ENCODE data around the gene FAM163B.

FAM163B gene

GRCh38 chr9:133580419-133580738 is 28.8 kb downstream of the FAM163B start:
- no peak for DNase-seq

DNA sequence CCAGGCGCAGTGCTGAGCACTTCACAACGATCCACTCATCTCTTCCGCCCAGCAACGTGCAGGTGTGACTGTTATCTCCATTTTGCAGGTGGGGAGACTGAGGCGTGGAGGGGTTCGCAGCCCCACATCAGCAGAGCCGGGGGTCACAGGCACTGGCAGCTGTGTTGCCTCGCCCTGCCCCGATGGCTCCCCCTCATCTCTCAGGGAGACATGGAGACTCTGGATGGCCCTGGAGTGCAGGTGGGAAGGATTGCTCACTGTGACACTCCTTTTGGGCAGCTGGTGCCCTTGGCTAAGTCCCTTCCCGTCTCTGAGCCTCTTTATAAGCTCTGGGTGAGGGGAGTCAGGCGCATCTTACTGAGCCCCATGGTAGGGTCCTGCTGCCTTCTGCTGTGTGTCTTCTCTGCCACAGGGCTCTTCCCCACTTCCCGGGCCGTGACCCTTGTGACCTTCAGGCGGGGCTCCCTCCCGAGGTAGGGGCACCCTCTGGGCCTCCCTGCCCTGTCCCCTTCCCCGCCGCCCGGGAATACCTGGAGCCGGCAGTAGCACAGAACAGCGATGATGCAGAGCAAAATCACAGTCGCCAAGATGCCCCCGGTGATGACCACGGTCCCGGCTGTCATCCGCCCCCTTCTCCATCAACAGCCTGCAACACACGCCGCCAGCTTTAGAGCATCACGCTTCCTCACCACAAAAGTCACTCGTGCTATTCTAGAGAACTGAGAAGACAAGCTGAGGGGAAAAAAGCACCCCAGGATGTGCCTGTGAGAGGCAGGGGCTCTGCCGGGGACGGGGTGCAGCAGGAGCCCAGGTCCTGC is 29.4 kb downstream of the FAM163B start:
- DNase-seq: no peak

DNA sequence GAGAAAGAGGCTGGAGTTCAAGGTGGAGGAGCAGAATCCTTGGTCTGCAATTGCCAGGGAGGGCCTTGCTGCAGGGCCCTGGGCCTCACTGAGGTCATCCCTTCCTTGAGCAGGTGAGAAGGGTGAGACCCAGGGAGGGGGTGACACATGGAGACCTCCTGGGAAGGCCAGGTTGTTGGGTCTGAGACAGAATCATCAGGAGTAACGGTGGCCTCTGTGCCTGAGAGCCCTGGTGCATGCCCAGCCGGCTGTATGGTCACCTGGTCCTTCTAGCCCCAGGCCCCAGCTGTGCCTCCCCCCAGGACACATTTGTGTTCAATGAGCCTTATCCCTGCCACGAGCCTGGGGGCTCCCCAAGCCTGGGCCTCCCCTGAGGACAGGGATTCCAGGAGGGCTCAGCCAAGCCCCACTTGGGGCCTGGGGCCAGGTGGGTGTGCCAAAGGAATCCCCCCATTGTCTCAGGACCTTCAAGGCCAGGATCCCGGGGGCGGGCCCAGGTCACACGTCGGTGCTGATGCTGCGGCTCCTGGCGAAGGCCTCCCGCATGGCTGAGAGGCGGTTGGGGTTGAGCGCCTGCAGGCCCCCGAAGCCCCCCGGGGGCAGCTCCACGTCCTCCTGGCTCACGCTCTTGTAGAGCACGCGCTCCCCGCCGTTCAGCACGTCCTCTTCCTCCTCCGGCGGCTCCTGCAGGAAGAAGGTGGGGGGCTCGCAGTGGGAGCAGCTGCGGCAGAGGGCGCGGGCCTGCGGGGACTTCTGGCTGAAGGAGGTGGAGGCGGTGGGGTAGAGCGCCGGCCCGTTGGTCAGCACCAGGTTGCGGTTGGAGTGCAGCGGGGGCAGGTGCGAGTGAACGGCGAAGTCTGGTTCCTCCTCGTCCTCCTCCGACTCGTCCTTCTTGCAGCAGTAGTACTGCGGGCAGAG is 30.4 kb downstream of the FAM163B start:
- no peak for DNase-seq

GRCh38 chr9:133577737-133578112 is 31.5 kb downstream of the FAM163B start:
- DNase-seq: no peak

DNA sequence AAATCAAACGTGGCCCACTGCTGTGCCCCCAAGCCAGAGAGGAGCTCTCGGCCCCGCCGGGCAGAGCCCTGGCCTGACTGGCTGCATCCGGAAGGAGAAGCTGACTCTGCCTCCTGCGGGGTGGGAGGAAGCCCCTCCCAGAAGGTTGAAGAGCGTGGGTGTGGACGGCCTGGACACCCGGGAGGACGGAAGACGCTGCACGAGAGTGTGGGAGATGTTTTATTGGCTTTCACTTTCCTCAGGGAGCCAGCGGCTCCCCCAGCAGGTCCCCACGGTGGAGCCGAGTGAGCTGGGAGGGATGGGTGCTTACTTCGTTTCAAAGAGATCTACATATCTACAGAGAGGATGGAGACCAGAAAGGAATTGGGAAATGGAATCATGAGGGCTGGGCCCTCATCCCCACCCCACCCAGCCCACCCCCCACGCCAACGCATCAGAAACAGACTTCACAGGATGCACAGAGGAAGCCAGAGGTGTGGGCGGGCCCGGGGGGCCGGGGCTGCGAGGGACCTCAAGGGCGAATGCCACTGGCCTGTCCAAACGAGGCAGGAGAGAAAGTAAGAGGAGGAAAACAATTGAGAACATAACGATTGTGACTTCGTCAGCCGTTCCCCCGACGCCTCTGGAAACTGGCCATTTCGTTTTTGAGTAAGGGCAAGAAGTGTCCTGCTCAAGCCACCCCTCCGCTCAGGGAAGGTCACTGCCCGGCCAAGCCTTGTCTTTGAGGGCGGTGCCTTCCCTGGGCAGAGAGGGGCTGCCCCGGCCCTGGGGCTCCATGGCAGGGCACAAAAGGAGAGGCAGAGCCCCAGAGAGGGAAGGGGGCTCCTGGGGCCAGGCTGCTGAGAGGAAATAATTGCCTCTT is 32.1 kb downstream of the FAM163B start:
- DNase-seq: no peak

DNA sequence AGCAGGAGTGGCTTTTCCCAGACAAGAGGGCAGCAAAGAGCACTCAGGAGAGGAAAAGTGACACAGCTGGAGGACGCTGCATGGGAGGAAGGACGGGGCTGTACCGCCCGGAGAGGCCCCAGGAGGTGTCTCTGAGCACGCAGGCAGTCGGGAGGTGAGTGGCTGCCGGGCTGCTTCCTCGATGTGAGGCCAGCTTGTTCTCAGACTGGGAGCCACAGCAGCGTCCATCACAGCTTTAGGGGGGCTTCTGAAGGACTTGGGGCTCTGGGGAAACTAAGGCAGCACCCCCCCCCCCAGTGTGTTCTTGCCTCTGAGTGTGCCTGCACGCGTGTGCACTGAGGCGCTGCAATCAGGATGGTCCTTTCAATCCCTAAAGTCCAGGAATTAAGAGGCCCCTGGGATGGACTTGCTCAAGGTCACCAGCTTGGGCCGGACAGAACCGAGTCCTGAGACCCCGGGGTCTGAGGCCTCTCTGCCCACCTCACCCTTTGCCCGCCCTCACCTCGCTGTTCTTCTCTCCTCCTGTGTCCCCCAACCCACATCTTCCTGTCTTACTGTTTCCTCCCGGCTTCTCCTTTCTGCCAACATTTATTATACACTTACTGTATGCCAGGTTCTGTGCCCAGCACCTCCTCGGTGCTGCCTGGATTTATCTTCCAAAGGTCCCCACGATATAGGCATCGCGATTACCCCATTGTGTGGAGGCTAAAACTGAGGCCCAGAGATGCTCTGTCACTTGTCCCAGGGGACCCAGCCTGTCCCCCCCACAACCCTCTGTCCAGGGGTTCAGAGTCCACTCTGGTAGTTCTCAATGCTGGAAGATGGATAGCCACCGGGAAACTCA is 32.9 kb downstream of the FAM163B start:
- no peak for DNase-seq

DNA sequence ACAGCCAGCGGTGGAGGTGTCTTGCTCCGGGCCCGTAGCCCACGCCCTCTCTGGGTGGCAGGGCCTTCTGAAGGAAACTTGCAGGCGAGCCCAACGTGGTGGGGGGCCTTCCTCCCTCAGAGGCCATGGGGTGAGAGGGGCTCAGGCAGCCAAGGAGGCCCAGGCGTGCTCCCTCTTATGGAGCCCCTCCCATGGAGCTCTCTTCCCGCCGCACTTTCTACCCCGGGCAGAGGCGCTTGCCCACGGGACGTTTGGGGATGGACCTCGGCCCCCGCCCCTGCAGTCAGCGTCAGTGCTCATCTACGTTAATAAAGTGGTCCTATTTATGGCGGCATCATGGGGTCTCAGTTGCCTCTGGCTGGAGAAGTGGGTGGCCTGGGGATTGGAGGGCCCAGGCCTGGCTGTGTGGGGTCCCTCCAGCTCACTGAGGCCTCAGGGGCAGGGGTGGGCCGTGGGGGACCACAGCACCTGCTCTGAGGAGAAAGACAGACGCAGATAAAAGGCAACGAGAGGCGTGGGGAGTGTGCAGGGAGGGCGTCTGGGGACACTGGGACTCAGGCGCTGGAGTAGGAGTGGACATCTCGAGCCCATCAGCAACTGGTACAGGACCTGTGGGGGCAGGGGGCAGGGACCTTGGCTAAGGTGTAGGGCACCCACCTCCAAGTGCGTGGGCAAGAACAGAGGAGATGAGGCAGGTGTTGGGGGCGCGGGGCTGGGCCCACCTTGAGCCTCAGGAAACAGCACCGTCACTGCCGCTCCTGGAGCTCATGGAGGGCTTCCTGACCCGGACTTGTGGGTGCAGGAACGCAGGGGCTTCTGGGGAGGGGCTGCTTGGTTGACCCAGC is 33.8 kb downstream of the FAM163B start:
- no peak for DNase-seq

GRCh38 chr9:133574771-133575170 is 34.4 kb downstream of the FAM163B start:
- no peak for DNase-seq

DNA sequence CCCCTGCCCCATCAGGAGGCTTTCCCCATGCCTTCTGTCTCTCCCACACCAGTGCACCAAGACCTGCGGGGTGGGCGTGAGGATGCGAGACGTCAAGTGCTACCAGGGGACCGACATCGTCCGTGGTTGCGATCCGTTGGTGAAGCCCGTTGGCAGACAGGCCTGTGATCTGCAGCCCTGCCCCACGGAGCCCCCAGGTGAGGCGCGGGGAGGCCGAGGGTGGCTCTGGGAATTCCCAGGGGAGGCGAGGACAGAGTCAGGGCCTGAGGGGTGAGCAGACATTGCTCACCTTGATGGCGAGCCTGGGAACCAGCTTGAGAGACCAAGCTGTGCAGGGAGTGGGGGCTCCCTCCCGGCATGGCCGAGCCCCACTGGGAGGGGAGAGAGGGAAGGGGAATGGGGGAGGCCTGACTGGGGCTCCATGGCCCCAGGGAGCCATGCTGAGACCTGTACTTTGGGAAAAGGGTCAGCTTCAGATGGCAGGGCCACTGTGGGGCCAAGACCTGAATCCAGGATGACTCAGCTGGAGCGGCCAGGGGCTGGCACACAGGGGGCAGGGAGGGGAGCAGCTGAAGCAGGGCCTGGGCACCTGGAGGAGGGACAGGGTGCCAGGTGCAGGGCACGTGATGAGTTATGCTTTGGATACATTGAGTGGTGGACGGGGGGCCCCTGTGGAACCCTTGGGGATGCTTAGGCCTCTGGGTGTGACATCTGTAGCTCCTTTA is 35.2 kb downstream of the FAM163B start:
- no peak for DNase-seq

GRCh38 chr9:133572821-133573361 is 36.3 kb downstream of the FAM163B start:
- DNase-seq: no peak

GRCh38 chr9:133571896-133572595 is 37.1 kb downstream of the FAM163B start:
- DNase-seq: no peak

DNA sequence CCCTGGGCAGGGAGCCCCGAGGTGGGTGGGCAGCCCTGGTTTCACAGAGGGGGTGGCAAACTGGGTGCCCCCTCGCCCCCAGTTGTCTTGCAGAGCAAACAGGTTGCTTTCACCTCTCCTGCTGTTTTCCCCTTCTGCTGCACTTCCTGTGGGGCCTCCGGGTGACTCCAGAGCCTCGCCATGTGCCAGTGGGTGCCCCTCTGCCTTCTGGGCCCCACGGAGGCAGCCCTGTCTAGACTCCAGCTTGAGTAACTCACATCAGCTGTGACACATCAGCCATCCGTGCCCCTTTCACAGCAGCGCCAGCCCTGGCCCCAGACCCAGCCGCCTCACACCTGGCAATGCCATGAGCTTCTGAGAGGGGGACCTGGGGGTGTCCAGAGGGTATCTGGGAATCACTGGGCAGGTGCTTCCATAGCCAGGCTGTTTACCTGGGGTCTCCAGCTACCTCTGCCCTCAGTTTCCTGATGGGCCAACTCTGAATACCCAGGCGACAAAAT is 37.7 kb downstream of the FAM163B start:
- no peak for DNase-seq

DNA sequence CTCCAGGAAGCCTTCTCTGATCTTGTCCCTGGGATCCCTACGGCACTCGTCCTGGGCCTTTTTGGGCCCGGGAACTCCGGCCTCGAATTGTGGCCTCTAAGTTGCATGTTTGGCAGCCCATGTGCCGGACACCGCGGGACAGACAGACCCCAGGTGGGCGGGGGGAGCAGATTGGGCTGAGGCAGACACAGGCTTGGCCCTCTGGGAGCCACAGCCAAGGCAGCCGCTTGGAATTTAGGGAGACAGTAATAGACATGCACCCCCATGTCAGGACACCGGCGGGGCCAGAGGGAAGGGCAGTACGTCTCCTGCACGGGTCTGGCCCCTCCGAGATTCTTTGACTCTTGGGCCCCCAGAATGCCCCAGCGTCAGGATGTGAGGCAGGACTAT is 38.5 kb downstream of the FAM163B start:
- no peak for DNase-seq

- DNase-seq: no peak
Observed at GRCh38 chr9:133569891-133570690, 39.1 kb downstream of the FAM163B start.

DNA sequence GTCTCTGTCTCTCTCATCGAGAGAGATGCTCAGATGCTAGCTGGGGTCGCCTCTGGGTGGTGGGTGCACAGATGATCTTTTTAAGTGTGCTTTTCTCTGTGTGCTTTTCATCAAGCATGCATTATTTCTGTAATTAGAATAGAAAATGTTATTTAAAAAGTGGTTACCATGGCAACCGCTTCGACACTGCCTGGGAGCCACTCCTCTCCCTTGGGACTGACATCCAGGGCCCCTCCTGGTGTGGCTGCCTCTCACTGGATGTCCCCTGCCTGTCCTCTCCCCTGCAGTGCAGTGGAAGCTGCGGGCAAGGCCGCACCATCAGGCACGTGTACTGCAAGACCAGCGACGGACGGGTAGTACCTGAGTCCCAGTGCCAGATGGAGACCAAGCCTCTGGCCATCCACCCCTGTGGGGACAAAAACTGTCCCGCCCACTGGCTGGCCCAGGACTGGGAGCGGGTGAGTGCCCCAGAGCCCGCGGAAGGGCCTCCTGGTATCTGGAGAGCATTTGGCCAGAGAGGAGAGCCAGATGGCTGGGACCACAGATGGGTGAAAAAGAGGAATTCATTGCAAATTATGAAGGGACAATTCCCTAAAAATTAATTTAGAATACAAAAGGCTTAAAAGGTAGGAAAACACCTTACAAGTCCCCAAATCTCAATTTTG is 39.9 kb downstream of the FAM163B start:
- DNase-seq: no peak

GRCh38 chr9:133568186-133568585 is 41.0 kb downstream of the FAM163B start:
- DNase-seq: no peak

DNA sequence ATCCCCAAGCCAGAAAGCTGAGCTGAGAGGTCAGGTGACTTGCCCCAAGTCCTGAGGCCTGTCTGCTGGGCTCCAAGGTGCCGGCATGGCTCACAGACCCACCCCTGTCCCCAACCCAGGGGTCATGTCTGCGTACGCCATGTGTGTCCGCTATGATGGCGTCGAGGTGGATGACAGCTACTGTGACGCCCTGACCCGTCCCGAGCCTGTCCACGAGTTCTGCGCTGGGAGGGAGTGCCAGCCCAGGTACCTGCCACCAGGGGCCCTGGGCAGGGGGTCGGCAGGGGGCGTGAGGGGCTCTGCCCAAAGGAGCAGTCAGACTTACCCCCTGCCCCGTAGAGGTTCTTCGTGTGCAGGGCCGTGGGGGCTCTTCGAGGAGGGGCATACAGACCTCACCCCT is 42.4 kb downstream of the FAM163B start:
- DNase-seq: no peak

- no peak for DNase-seq
Observed at GRCh38 chr9:133566382-133566781, 42.8 kb downstream of the FAM163B start.

Measured in stimulated activated CD4-positive, alpha-beta T cell treated with anti-CD3 and anti-CD28 coated beads, Interleukin-4, amount 100 ng/mL, for 4 hours (primary cell).